Measurements from ENCODE around the gene RNF181. TPM values are rescaled to one million over a fixed set of nuclear protein-coding genes. Genes with fewer than 3 reads are reported as not detected.
A peak's percentile ranks its signal among the peaks of the same experiment; 100 is the strongest.

The RNF181 gene
- total and polyA plus RNA-seq, 2 of the 13 experiments (the other 11 are each of a cell fraction or from before 2014, with no cell fraction given), result 224 to 578 TPM

DNA sequence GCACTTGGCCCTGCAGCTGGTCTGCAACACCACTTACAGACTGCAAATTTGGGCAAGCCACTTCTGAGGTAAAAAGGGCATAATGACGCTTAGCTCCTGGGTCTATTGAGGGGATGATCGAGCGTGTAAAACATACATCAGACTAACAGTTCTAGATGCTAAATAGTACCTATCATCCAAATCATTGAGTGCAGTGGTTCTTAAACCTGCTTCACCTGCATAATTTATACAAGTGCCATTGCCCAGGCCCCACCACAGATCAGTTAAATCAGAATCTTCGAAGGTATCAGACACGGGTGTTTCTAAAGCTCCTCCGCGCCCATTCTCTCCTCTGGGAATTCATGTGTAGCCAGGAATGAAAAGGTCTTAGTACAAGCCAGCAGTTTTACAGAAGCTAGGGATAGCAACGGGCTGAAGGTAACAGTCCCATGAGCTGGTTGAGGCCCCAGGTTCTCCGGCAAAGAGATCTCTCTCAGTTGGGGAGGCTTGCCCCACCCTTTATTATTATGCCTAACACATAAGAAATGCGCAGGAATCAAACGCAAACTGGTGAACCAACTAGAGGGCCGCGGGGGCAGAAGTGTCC is 737 bp upstream of the RNF181 start (continued):
- TF ChIP-seq HINFP (CRISPR knock-in tag; IDR thresholded peaks at IDR 0.05; ENCODE audit: low read depth) (no peak), ZNF350 (CRISPR knock-in tag; IDR thresholded peaks at IDR 0.05; ENCODE audit: borderline replicate concordance, low read depth) (no peak; the same call in 1 of the 2 replicates), NR2F2 (IDR thresholded peaks at IDR 0.05; ENCODE audit: borderline replicate concordance, low read depth) (no peak), NR1H2 (CRISPR knock-in tag; IDR thresholded peaks at IDR 0.05; ENCODE audit: borderline replicate concordance, low read depth) (no peak), ZNF780A (CRISPR knock-in tag; IDR thresholded peaks at IDR 0.05) (no peak), IKZF5 (CRISPR knock-in tag; IDR thresholded peaks at IDR 0.05) (no peak), E2F2 (CRISPR knock-in tag; IDR thresholded peaks at IDR 0.05; ENCODE audit: borderline replicate concordance) (no peak), ZNF619 (CRISPR knock-in tag; IDR thresholded peaks at IDR 0.05) (no peak), GATAD2A (CRISPR knock-in tag; IDR thresholded peaks at IDR 0.05) (no peak), PCBP2 (optimal IDR thresholded peaks at IDR 0.05; ENCODE audit: low read depth, low read length, poor library complexity, severe bottlenecking) (no peak), MIER2 (CRISPR knock-in tag; IDR thresholded peaks at IDR 0.05) (no peak), RBAK (CRISPR knock-in tag; IDR thresholded peaks at IDR 0.05) (no peak), ZNF772 (CRISPR knock-in tag; IDR thresholded peaks at IDR 0.05) (0 out of 2 replicates have a peak, but pooled peaks have one; percentile 12), ZBTB1 (CRISPR knock-in tag; IDR thresholded peaks at IDR 0.05; ENCODE audit: borderline replicate concordance) (no peak), NCOA2 (CRISPR knock-in tag; IDR thresholded peaks at IDR 0.05) (no peak), ZNF724P (CRISPR knock-in tag; IDR thresholded peaks at IDR 0.05; ENCODE audit: borderline replicate concordance) (no peak), ONECUT2 (CRISPR knock-in tag; IDR thresholded peaks at IDR 0.05) (no peak), THAP11 (CRISPR knock-in tag; IDR thresholded peaks at IDR 0.05) (no peak), ZNF414 (CRISPR knock-in tag; IDR thresholded peaks at IDR 0.05) (no peak)
- TF ChIP-seq, protein P1, sequence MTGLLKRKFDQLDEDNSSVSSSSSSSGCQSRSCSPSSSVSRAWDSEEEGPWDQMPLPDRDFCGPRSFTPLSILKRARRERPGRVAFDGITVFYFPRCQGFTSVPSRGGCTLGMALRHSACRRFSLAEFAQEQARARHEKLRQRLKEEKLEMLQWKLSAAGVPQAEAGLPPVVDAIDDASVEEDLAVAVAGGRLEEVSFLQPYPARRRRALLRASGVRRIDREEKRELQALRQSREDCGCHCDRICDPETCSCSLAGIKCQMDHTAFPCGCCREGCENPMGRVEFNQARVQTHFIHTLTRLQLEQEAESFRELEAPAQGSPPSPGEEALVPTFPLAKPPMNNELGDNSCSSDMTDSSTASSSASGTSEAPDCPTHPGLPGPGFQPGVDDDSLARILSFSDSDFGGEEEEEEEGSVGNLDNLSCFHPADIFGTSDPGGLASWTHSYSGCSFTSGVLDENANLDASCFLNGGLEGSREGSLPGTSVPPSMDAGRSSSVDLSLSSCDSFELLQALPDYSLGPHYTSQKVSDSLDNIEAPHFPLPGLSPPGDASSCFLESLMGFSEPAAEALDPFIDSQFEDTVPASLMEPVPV (CRISPR knock-in tag; IDR thresholded peaks at IDR 0.05), result peak; percentile 4; the same call in 1 of the 2 replicates
- TF ChIP-seq, protein P2, sequence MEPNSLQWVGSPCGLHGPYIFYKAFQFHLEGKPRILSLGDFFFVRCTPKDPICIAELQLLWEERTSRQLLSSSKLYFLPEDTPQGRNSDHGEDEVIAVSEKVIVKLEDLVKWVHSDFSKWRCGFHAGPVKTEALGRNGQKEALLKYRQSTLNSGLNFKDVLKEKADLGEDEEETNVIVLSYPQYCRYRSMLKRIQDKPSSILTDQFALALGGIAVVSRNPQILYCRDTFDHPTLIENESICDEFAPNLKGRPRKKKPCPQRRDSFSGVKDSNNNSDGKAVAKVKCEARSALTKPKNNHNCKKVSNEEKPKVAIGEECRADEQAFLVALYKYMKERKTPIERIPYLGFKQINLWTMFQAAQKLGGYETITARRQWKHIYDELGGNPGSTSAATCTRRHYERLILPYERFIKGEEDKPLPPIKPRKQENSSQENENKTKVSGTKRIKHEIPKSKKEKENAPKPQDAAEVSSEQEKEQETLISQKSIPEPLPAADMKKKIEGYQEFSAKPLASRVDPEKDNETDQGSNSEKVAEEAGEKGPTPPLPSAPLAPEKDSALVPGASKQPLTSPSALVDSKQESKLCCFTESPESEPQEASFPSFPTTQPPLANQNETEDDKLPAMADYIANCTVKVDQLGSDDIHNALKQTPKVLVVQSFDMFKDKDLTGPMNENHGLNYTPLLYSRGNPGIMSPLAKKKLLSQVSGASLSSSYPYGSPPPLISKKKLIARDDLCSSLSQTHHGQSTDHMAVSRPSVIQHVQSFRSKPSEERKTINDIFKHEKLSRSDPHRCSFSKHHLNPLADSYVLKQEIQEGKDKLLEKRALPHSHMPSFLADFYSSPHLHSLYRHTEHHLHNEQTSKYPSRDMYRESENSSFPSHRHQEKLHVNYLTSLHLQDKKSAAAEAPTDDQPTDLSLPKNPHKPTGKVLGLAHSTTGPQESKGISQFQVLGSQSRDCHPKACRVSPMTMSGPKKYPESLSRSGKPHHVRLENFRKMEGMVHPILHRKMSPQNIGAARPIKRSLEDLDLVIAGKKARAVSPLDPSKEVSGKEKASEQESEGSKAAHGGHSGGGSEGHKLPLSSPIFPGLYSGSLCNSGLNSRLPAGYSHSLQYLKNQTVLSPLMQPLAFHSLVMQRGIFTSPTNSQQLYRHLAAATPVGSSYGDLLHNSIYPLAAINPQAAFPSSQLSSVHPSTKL (CRISPR knock-in tag; IDR thresholded peaks at IDR 0.05), result no peak
